Left ventricle myocardium inferior (tissue), 1 donor: Measurements from ENCODE around the gene NBDY. TPM values are rescaled to one million over a fixed set of nuclear protein-coding genes. Genes with fewer than 3 reads are reported as not detected.

Experiments
- DNase-seq: peaks from one replicate; pipeline ENCODE4 v3.0.0-alpha.2; 2020
- H3K27ac ChIP-seq: fragments of 200-600 bp; replicated peaks from 2 replicates; pipeline ENCODE4 v1.8.0; 2021
- H3K27me3 ChIP-seq: fragments of 200-600 bp; 2 replicates; pipeline ENCODE4 v1.8.0; 2021; ENCODE audit warnings: low read depth
- H3K36me3 ChIP-seq: fragments of 200-600 bp; 2 replicates; pipeline ENCODE4 v1.8.0; 2021
- H3K4me1 ChIP-seq: fragments of 200-600 bp; 2 replicates; pipeline ENCODE4 v1.8.0; 2021
- H3K4me3 ChIP-seq: fragments of 200-600 bp; 2 replicates; pipeline ENCODE4 v1.8.0; 2021; ENCODE audit warnings: mild to moderate bottlenecking, moderate library complexity
- H3K9me3 ChIP-seq: fragments of 200-600 bp; replicated peaks from 2 replicates; pipeline ENCODE4 v1.8.0; 2021
- CTCF ChIP-seq: fragments of 200-600 bp; IDR thresholded peaks from 2 replicates; pipeline ENCODE4 v1.8.0; 2021; ENCODE audit warnings: antibody characterized with exemption, mild to moderate bottlenecking, borderline replicate concordance
- intact Hi-C: fragments of 100-400 bp; cut with micrococcal nuclease; formaldehyde crosslinking; loops from one replicate; pipeline ENCODE4 v1.11.0; 2022
- total RNA-seq: library from RNA; stranded (reverse); fragmentation: NEBNext Ultra II Directional; extraction: Animal tissue kit (Norgen Biotek cat#: 25700); gene quantifications from one replicate; pipeline ENCODE4 v1.2.1, GENCODE V29; 2021
- donor health status: DM: no; HTN: yes; CAD: no; lungs with severe emphysema.

The NBDY gene
- total RNA-seq, 1 donor from 2014 or later, result 26.5 TPM

GRCh38 chrX:56785442-56785841 is 56.4 kb downstream of the NBDY start:
- H3K9me3 ChIP-seq, result no peaks in the 10 kb centered on the region
- no peaks in the 10 kb centered on the region for H3K27me3 ChIP-seq
- no peaks in the 10 kb centered on the region for H3K36me3 ChIP-seq
- no peak overlapping the region for H3K27ac ChIP-seq
- H3K4me3 ChIP-seq, result no peak overlapping the region
- TF ChIP-seq CTCF, result no peak
- no peak for DNase-seq
- intact Hi-C loops, result no loop called here
- no peaks in the 10 kb centered on the region for H3K4me1 ChIP-seq

- no peak overlapping the region for H3K4me3 ChIP-seq
- no peaks in the 10 kb centered on the region for H3K27me3 ChIP-seq
- H3K36me3 ChIP-seq, result no peaks in the 10 kb centered on the region
- intact Hi-C loops, result no loop called here
- TF ChIP-seq CTCF, result no peak
- no peaks in the 10 kb centered on the region for H3K9me3 ChIP-seq
- H3K27ac ChIP-seq, result no peak overlapping the region
- no peaks in the 10 kb centered on the region for H3K4me1 ChIP-seq
- no peak for DNase-seq
Observed at GRCh38 chrX:56786889-56787733, 58.1 kb downstream of the NBDY start.

DNA sequence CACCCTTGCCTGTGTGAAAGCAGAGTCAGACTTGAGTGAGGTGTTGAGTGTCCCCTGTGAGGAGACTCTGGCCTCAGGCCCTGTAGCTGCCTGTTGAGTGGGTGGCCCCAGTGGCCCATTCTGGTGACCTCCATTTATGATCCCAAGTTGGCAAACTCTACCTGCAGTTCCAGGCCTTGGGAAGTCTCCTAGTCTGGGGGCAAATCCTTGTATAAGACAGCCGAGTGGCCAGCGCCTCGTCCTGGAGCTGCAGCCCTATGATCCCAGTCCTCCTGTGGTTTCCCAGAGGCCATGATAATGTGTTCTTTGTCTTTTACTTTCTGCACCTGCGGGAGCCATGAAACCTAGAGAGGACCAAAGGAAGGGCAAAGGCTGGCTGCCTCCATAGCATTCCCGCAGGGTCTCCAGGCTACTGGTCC is 58.7 kb downstream of the NBDY start:
- Histone ChIP-seq H3K4me3 (no peak overlapping the region), H3K27ac (no peak overlapping the region), H3K4me1 (no peaks in the 10 kb centered on the region), H3K36me3 (no peaks in the 10 kb centered on the region), H3K9me3 (no peaks in the 10 kb centered on the region), H3K27me3 (no peaks in the 10 kb centered on the region)
- TF ChIP-seq CTCF, result no peak
- intact Hi-C loops, result no loop called here
- no peak for DNase-seq

GRCh38 chrX:56788229-56788628 is 59.2 kb downstream of the NBDY start:
- intact Hi-C loops, result no loop called here
- Histone ChIP-seq H3K36me3 (no peaks in the 10 kb centered on the region), H3K27me3 (no peaks in the 10 kb centered on the region), H3K9me3 (no peaks in the 10 kb centered on the region), H3K4me1 (no peaks in the 10 kb centered on the region), H3K4me3 (no peak overlapping the region), H3K27ac (no peak overlapping the region)
- TF ChIP-seq CTCF, result no peak
- no peak for DNase-seq

- DNase-seq, result no peak
- Histone ChIP-seq H3K27ac (no peak overlapping the region), H3K27me3 (no peaks in the 10 kb centered on the region), H3K4me1 (no peaks in the 10 kb centered on the region), H3K36me3 (no peaks in the 10 kb centered on the region), H3K9me3 (no peaks in the 10 kb centered on the region), H3K4me3 (no peak overlapping the region)
- no peak for TF ChIP-seq CTCF
- intact Hi-C loops, result no loop called here
Observed at GRCh38 chrX:56788717-56789122, 59.7 kb downstream of the NBDY start.
